A673 (cell line): Measurements from ENCODE around the gene MAGI1. TPM values are rescaled to one million over a fixed set of nuclear protein-coding genes. Genes with fewer than 3 reads are reported as not detected.

Experiments
- BruUV-seq: library from RNA; stranded (reverse); fragments of 400-500 nt; replicated peaks from 2 replicates; lab custom pipeline; 2021; lab: Mats Ljungman, UMichigan
- CTCF ChIA-PET: fragments of 300-600 bp; sonication (Branson Sonifier 250); formaldehyde crosslinking; loops from one replicate; lab custom pipeline; 2022; ENCODE audit warnings: antibody characterized with exemption; lab: Charles Lee
- POLR2A ChIA-PET: fragments of 300-600 bp; sonication (Branson Sonifier 250); formaldehyde crosslinking; loops from one replicate; lab custom pipeline; 2022; ENCODE audit warnings: antibody characterized with exemption; ENCODE audit not compliant: low non-redundant PET; lab: Charles Lee
- DNase-seq: peaks from one replicate; pipeline ENCODE4 v3.0.0-alpha.2; 2015; ENCODE audit warnings: low spot score
- H3K27ac ChIP-seq: fragments of 200-600 bp; sonication (generic); 2 replicates; pipeline ENCODE4 v1.5.1; 2016; ENCODE audit warnings: mixed run types, low read depth, mild to moderate bottlenecking, mixed read lengths, antibody characterized with exemption, low read length; ENCODE audit not compliant: poor library complexity, severe bottlenecking
- H3K27me3 ChIP-seq: fragments of 200-600 bp; sonication (generic); replicated peaks from 2 replicates; pipeline ENCODE4 v1.6.1; 2017; ENCODE audit warnings: mixed run types, low read depth, mild to moderate bottlenecking, mixed read lengths, antibody characterized with exemption, low read length; ENCODE audit not compliant: insufficient read depth, poor library complexity
- H3K36me3 ChIP-seq: fragments of 200-600 bp; sonication (generic); 2 replicates; pipeline ENCODE4 v1.6.1; 2016; ENCODE audit warnings: mixed run types, mild to moderate bottlenecking, mixed read lengths, antibody characterized with exemption, low read length; ENCODE audit not compliant: insufficient read depth, poor library complexity, severe bottlenecking
- H3K4me1 ChIP-seq: fragments of 200-600 bp; sonication (generic); 2 replicates; pipeline ENCODE4 v1.6.1; 2017; ENCODE audit warnings: mixed run types, mild to moderate bottlenecking, mixed read lengths, antibody characterized with exemption, low read length; ENCODE audit not compliant: insufficient read depth, poor library complexity, severe bottlenecking
- H3K4me3 ChIP-seq: fragments of 200-600 bp; sonication (generic); 2 replicates; pipeline ENCODE4 v1.5.1; 2016; ENCODE audit warnings: low read depth, mixed run types, mild to moderate bottlenecking, mixed read lengths, low read length; ENCODE audit not compliant: poor library complexity, severe bottlenecking
- H3K9me3 ChIP-seq: fragments of 200-600 bp; sonication (generic); 2 replicates; pipeline ENCODE4 v1.6.1; 2016; ENCODE audit warnings: mixed run types, low read depth, mild to moderate bottlenecking, mixed read lengths, antibody characterized with exemption, low read length; ENCODE audit not compliant: poor library complexity, severe bottlenecking
- EZH2 ChIP-seq: fragments of 200-600 bp; sonication (generic); IDR thresholded peaks from 2 replicates; pipeline ENCODE4 v1.6.1; 2017; ENCODE audit warnings: borderline replicate concordance, low read depth, mild to moderate bottlenecking, mixed read lengths, antibody characterized with exemption, low read length; ENCODE audit not compliant: poor library complexity, severe bottlenecking
- intact Hi-C: fragments of 100-400 bp; cut with micrococcal nuclease; formaldehyde crosslinking; loops from one replicate; pipeline ENCODE4 v1.10.0; 2022; ENCODE audit not compliant: unreplicated experiment
- total RNA-seq: library from RNA; stranded (reverse); gene quantifications from 2 replicates; pipeline ENCODE4 v1.2.3, GENCODE V29; 2021
- TF ChIP-seq, protein P1 (sequence below): fragments of 300-800, 200-600 bp; sonication (generic); conservative IDR thresholded peaks from 2 replicates; pipeline ENCODE4 v1.5.1; 2017; ENCODE audit warnings: low read depth, mild to moderate bottlenecking, antibody characterized with exemption, low read length, moderate library complexity, mixed read lengths

Gene MAGI1
- total RNA-seq, 1 experiment from 2014 or later = 30.5 TPM

DNA sequence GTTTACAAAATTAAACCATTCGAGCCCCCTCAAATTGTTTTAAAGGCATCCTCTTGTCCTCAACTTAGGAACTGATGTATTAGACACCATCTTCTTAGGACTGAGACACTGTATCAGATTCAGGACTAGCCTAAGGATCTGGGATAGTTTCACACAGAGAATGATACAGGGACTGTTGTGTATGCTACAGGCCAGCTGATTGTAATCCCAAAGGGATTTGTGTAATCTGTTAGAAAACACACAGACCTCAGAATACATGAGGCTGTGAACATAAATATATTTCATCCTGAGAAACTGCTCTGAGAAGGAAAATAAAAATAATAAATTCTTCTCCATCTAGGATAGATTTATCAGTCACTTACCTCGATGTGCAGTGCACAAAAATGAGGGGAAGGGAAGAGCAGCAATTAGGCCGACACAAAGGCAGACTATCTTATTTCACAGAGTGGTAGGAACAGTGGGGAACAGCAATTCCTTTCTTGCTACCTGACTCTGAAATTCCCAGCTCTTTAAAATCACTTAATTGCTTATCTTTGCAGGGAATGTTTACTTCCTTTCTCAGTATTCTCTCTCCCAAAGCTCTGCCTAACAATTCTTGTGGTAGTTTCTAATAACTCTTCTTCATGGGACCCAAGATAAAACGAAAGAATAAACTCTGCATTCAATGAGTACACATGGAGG, 322.5 kb downstream of the MAGI1 start:
- ChIA-PET CTCF (no interaction called here), POLR2A (no interaction called here)
- no peak overlapping the region for H3K4me3 ChIP-seq
- no peaks in the 10 kb centered on the region for H3K9me3 ChIP-seq
- no peaks in the 10 kb centered on the region for H3K27me3 ChIP-seq
- BruUV-seq = no TSS peak
- H3K36me3 ChIP-seq = no peaks in the 10 kb centered on the region
- no peak for TF ChIP-seq EZH2
- TF ChIP-seq, protein P1, sequence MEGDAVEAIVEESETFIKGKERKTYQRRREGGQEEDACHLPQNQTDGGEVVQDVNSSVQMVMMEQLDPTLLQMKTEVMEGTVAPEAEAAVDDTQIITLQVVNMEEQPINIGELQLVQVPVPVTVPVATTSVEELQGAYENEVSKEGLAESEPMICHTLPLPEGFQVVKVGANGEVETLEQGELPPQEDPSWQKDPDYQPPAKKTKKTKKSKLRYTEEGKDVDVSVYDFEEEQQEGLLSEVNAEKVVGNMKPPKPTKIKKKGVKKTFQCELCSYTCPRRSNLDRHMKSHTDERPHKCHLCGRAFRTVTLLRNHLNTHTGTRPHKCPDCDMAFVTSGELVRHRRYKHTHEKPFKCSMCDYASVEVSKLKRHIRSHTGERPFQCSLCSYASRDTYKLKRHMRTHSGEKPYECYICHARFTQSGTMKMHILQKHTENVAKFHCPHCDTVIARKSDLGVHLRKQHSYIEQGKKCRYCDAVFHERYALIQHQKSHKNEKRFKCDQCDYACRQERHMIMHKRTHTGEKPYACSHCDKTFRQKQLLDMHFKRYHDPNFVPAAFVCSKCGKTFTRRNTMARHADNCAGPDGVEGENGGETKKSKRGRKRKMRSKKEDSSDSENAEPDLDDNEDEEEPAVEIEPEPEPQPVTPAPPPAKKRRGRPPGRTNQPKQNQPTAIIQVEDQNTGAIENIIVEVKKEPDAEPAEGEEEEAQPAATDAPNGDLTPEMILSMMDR = no peak
- intact Hi-C loops = no loop called here
- DNase-seq = no peak
- H3K27ac ChIP-seq = no peak overlapping the region
- peaks cover 6% of the 10 kb centered on the region for H3K4me1 ChIP-seq

DNA sequence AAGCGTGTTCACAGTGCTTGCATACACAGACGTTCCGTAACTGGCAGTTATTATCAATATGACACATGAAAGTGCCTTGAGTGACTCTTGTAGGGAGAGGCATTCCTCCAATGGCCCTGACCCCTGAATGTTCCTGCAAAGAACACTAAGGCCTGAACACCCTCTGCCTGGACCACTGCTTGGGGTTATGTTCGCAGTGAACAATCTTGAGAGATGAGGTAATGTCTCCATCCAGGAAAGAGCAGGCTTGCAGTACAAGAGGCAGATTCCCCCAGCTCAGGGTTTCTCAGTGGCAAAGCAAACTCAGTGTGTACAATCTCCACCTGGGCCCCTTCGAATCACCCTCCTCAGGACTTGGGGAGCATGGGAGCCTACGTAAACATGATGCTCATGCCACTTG, 324.6 kb downstream of the MAGI1 start:
- H3K9me3 ChIP-seq = no peaks in the 10 kb centered on the region
- ChIA-PET POLR2A (no interaction called here), CTCF (no interaction called here)
- DNase-seq = no peak
- H3K36me3 ChIP-seq = no peaks in the 10 kb centered on the region
- intact Hi-C loops = no loop called here
- TF ChIP-seq EZH2 = no peak
- TF ChIP-seq, protein P1 = no peak
- no peaks in the 10 kb centered on the region for H3K27me3 ChIP-seq
- no peaks in the 10 kb centered on the region for H3K4me1 ChIP-seq
- BruUV-seq = no TSS peak
- H3K4me3 ChIP-seq = no peak overlapping the region
- no peak overlapping the region for H3K27ac ChIP-seq

DNA sequence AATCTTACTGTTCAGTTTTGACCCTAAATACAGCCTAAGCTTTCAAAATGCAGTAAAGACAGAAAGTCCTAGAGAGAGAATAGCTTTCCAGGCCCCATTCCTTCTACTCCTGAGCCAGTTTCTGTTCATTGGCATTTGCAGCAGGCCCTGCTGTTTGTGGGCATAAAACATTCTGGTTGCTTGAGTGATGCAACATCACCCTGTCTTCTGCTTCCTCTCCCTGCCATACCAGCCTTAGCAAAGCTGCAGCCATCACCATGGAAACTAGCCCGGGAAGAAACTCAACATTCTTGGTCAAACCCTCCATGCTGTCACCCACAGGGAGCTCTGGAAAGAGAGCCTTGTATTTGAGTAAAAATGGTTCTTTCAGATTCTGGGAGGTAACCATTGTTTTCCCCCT, 325.7 kb downstream of the MAGI1 start:
- POLR2A ChIA-PET = no interaction called here
- Histone ChIP-seq H3K27ac (no peak overlapping the region), H3K36me3 (no peaks in the 10 kb centered on the region), H3K27me3 (no peaks in the 10 kb centered on the region), H3K9me3 (no peaks in the 10 kb centered on the region), H3K4me3 (no peak overlapping the region), H3K4me1 (no peaks in the 10 kb centered on the region)
- TF ChIP-seq, protein P1 = no peak
- TF ChIP-seq EZH2 = no peak
- DNase-seq = peak; percentile 50
- intact Hi-C loops = no loop called here
- BruUV-seq = no TSS peak
- CTCF ChIA-PET = no interaction called here
